Astrocyte of the cerebellum (primary cell): ENCODE measurements around the gene PRKACA.

Source experiments
- DNase-seq: peaks from one replicate; pipeline ENCODE4 v3.0.0-alpha.2; 2011; ENCODE audit warnings: low read depth
- H3K4me3 ChIP-seq: 2 replicates; pipeline ENCODE4 v1.5.1; 2011; ENCODE audit warnings: mild to moderate bottlenecking, low read depth, low read length, moderate library complexity
- in situ Hi-C: cut with HindIII; loops from 2 replicates; pipeline ENCODE4 v1.10.0; 2017; ENCODE audit warnings: low sequenced_read_pairs
- TF ChIP-seq, protein P1 (sequence below): IDR thresholded peaks from 2 replicates; pipeline ENCODE4 v1.5.1; 2012; ENCODE audit warnings: low read length, low read depth, moderate library complexity, mild to moderate bottlenecking; ENCODE audit errors: missing control alignments

PRKACA gene

DNA sequence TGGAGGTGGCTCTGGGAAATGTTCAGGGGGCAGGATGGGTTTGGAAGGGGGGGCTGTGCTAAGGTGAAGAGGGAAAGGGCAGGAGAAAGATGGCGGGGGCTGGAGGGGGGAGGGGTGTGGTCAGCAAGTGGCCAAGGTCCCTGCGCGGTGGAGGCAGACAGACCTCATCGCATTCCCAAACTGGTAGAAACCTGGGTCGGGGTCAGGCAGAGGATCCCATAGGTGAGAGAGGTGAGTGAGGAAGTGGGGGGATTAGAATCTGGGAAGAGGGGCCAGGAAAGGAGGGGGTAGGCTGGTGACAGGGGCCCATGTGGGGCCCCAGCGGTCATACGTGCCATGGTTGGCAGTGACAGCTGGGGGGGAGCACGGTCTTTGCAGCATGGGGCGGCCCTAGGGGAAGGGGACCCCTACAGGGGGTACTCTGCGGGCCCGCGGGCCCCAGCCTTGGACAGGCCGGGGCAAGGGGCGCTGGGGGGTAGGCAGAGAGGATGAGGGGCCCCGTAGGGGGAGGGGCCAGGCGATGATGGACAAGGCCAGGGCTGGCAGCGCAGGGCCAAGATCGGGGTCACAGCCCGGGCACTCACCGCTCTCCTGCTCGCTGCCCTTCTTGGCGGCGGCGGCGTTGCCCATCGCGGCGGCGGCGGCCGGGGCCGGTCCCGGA, 514 bp downstream of the PRKACA start:
- in situ Hi-C loops: no loop called here
- TF ChIP-seq, protein P1, sequence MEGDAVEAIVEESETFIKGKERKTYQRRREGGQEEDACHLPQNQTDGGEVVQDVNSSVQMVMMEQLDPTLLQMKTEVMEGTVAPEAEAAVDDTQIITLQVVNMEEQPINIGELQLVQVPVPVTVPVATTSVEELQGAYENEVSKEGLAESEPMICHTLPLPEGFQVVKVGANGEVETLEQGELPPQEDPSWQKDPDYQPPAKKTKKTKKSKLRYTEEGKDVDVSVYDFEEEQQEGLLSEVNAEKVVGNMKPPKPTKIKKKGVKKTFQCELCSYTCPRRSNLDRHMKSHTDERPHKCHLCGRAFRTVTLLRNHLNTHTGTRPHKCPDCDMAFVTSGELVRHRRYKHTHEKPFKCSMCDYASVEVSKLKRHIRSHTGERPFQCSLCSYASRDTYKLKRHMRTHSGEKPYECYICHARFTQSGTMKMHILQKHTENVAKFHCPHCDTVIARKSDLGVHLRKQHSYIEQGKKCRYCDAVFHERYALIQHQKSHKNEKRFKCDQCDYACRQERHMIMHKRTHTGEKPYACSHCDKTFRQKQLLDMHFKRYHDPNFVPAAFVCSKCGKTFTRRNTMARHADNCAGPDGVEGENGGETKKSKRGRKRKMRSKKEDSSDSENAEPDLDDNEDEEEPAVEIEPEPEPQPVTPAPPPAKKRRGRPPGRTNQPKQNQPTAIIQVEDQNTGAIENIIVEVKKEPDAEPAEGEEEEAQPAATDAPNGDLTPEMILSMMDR: no peak
- no peak for DNase-seq

GRCh38 chr19:14116525-14116917, 1.0 kb downstream of the PRKACA start:
- TF ChIP-seq, protein P1: no peak
- peak overlapping the region; percentile 88 for H3K4me3 ChIP-seq
- in situ Hi-C loops: no loop called here
- DNase-seq: no peak

More for the DNA sequence above, 514 bp downstream of the PRKACA start:
- peak overlapping the region; percentile 88 for H3K4me3 ChIP-seq

DNA sequence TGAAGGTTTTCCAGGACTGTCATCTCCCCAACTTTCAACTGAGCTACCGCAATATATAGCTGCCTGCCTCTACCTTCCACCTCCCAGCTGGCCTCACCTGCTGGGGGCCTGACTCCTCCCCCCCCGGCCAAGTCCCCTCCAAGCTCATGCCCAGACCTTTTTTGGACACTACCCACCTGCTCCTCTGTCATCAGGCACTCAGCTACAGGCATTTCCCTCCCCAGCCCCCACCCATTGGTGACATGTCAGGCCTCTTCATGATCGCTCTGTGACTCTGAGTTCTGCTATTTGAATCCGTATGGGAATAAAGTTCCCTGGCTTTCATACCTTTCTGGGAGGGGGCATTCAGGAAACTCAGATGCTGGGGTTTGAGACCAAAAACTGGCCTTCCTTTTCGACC, 1.8 kb downstream of the PRKACA start:
- TF ChIP-seq, protein P1: no peak
- in situ Hi-C loops: no loop called here
- DNase-seq: no peak
- H3K4me3 ChIP-seq: peak overlapping the region; percentile 88

DNA sequence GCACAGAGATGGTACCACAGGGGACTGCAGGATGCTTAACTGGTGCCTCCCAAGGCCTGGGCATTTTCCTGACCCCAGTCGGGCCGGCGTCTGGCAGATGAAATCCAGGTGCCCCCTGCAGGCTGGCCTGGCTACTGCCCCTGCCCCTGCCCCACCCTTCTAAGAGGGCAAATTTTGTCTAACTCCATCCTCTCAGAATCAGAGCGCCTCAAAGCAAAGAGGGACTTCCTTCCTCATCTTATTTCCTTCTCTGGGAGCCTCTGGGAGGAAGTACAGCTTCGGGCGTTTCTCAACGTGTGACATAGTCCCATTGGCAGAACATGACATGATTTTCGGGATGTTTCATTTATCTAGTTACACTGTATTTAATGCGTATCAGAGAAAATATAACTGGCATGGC, 2.7 kb downstream of the PRKACA start:
- in situ Hi-C loops: no loop called here
- H3K4me3 ChIP-seq: no peak overlapping the region
- TF ChIP-seq, protein P1: peak; percentile 47
- DNase-seq: no peak

DNA sequence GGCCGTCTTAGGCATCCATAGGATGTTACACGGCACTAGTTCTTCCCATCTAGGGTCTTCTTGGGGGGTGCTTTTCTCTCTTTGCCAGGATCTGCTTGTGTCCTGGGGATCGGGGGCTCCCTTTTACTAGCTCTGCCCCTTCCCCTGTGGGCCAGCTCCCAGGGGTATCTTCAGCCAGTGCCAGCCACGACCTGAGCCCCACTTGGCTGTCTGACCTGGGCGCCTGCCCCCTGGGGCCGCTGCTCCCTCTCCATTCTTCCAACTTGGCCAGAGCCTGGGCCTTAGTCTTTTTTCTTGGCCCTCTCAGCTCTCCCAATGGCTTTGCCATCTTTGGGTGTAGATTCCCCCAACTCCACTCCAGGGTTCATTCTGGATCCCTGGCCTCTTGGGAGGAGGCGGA, 3.1 kb downstream of the PRKACA start:
- in situ Hi-C loops: no loop called here
- TF ChIP-seq, protein P1: no peak
- H3K4me3 ChIP-seq: no peak overlapping the region
- no peak for DNase-seq

- DNase-seq: no peak
- TF ChIP-seq, protein P1: peak; percentile 8
- in situ Hi-C loops: no loop called here
- no peak overlapping the region for H3K4me3 ChIP-seq
These were observed 3.7 kb downstream of the PRKACA start for GRCh38 chr19:14113762-14114414.
